A549 treated with RU486 at 1 μM for 4 hours (cell line): Measurements from ENCODE around the gene RAB5A. TPM values are rescaled to one million over a fixed set of nuclear protein-coding genes. Genes with fewer than 3 reads are reported as not detected.

ENCODE experiments used
- total RNA-seq: library from RNA; stranded (reverse); fragments of 200-300 nt; extraction: Qiagen RNA extraction; gene quantifications from 5 replicates; pipeline ENCODE4 v1.2.3, GENCODE V29; 2022; ENCODE audit warnings: low read depth

The RAB5A gene, protein sequence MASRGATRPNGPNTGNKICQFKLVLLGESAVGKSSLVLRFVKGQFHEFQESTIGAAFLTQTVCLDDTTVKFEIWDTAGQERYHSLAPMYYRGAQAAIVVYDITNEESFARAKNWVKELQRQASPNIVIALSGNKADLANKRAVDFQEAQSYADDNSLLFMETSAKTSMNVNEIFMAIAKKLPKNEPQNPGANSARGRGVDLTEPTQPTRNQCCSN
- total RNA-seq, result 38.4 to 59.3 TPM (median 44.6 TPM) in 5 replicates

DNA sequence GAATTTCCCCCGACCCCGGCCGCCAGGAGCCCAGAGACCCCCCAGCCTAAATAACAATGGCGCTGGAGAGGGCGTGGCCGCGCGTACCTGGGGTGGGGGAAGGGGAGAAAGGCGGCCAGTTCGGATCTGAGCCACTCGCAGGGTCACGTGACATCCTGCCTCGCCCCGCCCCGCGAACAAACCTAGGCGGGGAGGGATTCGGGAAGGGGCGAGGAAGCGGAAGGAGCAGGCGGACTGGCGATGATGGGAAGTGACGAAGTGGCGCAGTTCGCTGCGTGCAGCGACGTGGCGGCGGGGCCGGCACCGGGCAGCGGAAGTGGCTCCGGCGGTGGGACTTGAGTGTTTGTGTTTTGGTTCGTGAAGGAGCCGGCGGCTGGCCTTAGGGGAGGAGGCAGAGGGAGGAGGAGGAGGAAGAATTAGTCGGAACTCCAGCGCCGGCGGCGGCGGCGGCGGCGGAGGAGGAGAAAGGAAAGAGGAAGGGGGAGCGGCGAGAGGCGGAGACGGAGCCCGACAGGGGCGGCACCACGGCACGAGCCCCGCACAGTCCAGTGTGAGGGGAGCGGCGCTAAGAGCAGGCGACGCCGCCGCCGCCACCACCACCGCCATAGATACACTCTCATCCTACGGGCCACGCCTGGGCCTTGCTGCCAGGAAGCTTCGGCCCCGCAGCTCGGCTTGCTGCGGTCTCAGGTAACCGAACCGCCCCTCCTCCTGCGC, at the start of gene RAB5A:
Gene RAB5A, plus strand, starts transcription at position 266 of the 717 bp plus-strand sequence. CDS start 3,802 bp downstream, outside the sequence.

DNA sequence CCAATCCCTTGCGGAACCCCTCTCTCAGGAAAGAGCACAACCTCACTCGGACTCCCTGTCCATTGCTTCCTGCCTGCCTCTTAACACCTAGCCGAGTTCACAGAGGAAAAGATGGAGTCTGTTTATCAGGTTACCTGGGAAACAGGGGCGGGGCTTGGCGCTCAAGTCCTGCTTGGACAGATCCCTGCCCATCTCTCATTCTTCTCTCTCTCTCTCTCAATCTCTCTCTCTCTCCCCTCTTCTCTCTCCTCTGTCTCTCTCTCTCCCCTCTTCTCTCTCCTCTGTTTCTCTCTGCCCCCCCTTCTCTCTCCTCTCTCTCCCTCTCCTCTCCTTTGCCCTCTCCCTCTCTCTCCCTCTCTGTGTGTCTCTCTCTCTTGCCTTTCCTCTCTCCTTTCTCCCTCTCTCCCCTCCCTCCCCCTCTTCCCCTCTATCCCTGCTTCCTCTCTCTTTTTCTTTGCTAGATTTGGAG, 12.8 kb upstream of the RAB5A start, which contains the start of gene EFHB:
Gene EFHB, minus strand, starts transcription at position 120 of the 469 bp plus-strand sequence. CDS start 199 bp downstream, outside the sequence.

DNA sequence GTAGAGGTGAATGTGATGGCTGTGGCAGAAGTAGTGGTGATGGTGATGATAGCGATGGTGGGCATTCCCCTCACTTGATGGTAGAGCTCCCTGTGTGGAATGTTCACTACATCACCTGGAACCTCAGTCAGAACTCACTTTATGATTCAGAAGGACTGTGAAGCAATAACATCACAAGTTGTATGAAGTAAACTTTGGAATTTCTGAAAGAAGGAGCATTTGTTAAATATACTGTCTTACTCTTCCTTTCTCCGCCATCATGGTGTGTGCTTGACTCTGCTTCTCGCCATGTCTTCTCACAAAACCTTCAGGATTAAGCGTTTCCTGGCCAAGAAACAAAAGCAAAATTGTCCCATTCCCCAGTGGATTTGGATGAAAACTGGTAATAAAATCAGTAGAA, 65.3 kb downstream of the RAB5A start, which contains the start of gene PP2D1:
Gene PP2D1, minus strand, starts transcription at position 101 of the 400 bp plus-strand sequence. CDS start 192 bp downstream, outside the sequence.

Other genes starting within 250 kb of the RAB5A start
- gene EFHB, start 12.9 kb upstream of the RAB5A start, total RNA-seq, result 0.29 to 1.2 TPM (median 0.51 TPM) in 5 replicates
- gene PP2D1, start 65.2 kb downstream of the RAB5A start, total RNA-seq, result not detected in 5 replicates
- 4.8 to 5.9 TPM (median 5.6 TPM) in 5 replicates for gene KAT2B, start 93.3 kb downstream of the RAB5A start, total RNA-seq
- 12.0 to 19.5 TPM (median 15.9 TPM) in 5 replicates for gene SGO1, start 239.1 kb downstream of the RAB5A start, total RNA-seq